HG02571 (cell line): ENCODE measurements around the gene AMFR.

ENCODE experiments used
- ATAC-seq: cut with Tn5 transposase; IDR thresholded peaks from one replicate; pipeline ENCODE4 v1.9.1; 2021; ENCODE audit warnings: mild to moderate bottlenecking, moderate library complexity; ENCODE audit not compliant: unreplicated experiment

Gene AMFR

DNA sequence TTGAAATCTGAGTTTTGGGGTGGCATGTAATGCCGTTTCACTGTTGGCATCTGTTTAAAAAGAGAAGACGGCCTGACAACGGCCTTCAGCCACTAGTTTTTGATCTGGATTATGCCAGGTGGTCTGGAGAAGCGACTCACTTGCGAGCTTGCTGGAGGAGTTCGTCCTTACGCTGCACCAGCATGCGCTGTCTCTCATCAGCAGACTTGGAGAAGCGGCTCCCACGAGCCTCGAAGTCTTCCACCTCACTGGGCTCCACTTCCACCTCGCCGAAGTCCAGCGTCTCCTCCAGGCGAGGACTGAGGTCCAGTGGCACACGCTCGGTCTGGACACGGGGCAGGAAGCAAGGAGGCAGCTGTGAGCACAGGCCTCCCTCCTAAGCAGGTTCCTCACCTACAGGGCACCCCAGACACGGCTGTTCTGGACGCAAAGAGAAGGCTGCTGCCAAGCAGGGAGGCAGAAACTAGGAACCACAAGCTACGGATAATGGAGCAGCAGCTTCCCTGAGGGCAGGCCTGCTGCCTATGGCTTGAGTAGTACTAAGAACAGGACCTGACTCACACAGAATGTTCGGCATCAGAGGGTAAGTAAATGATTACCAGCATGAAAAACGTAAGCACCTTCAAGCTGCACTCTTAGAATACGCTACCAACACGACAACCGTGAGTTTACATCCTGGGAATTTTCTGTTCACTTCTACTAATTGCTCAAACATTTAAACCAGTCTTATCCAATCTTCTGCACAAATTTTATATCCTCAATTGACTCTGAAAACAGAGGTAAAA, 61.4 kb downstream of the AMFR start:
- ATAC-seq: no peak

- ATAC-seq: no peak
These were observed 62.1 kb downstream of the AMFR start for GRCh38 chr16:56363181-56363716.

DNA sequence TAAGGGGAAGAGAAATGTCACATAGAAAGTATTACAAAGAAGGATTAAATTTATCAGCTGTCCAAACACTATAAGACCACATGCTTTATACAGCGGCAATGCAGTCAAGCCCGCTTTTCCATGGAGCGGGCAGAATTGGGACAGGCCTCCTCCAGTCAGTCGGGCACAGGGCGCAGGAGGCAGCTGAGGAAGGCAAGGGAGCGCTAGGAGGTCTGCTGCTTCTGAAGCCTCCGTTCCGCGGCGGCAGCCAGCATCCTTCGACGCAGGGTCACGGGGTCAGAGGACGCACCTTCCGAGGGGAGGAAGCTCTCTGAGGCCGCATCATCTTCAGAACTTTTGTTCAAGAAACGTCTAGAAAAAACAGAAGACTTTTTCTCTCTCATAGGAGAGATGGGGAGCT, 62.6 kb downstream of the AMFR start:
- no peak for ATAC-seq

- no peak for ATAC-seq
These were observed 63.2 kb downstream of the AMFR start for GRCh38 chr16:56362057-56362655.

DNA sequence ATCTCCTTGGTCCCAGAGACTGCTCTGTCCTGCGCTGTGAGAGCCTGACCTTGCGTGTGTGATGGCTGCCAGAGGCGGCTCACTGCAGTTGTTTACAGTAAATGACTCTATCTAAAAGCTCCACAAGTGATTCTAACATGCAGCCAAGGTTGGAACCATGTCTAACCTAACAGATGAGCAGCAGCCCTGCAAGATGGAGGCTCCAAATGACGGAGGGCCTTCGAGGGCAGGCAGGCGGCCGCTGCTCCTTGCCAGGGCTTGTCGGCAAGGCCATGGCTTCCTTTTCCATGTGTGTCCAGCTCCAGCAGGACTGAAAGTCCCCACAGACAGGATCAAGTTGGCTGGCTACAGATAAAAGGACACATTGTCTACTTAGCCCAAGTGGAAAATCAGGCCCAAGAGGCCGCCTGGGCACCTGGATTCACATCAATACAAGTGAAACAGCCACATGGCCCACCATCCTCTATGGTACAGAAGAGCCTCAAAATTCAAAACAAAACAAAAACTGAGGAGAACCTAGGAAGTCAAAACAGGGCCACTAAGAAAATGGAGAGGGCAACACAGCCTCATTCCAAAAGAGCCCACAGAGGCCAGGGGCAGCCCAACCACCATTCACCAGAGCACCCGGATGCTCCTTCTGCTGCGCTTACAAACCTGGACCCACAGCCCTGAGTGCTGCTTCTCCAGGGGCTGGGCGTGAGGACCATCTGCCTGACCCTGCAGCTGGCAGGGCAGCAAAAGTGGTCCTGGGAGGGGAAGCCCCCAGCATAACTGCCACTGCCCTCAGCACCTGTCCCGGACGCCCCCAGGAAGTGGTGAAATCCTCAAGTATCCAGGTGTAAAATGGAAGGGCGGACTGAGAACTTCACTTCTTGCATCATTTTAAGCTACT, 65.0 kb downstream of the AMFR start:
- ATAC-seq: no peak

GRCh38 chr16:56357765-56358322, 67.5 kb downstream of the AMFR start:
- no peak for ATAC-seq

- no peak for ATAC-seq
These were observed 68.0 kb downstream of the AMFR start for GRCh38 chr16:56357241-56357764.

DNA sequence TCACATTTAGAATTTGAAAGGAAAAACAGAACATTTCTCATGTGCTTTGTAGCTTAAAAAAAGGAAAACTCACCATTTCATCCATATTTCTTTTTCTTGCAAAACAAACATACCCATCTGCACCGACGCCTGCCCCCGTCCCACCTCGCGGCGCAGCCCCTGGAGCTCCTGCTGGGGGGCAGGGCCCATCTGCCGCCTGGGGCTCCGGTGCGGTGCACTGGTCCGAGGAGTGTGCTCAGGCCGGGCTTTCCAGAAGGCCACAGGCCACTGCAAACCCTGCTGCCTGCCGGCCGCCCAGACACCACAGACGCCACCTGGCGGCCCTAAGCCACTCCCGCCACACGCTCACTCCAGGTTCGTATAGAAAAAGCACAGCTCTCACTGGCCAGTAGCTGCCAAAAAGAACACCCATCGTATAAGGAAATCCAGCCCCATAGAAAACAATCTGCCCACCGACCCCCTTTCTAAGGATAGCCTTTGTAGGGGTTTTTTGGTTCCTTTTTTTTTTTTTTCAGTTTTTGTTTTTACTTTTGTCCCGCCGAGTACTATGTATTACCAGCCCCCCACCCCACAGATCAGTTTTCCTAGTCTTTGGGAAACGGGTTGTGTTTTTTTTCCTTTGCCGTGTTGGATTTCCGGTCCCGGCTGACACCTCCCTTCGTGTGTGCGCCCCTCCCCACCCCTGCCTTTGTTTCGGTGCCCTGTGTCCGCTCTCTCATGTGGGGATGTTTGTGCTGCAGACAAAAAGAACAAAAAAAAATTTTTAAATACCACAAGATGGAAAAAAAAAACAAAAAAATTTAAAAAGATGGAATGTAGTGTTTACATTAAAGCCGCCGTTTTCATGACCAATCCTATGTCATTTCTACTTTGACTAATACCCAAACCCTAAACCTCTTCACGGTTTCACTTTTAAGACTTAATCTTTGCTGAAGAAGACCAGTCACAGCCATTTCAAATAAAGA, 68.8 kb downstream of the AMFR start:
- peak; percentile 84 for ATAC-seq

GRCh38 chr16:56355786-56356275, 69.5 kb downstream of the AMFR start:
- ATAC-seq: no peak

- no peak for ATAC-seq
These were observed 70.1 kb downstream of the AMFR start for GRCh38 chr16:56355221-56355620.

DNA sequence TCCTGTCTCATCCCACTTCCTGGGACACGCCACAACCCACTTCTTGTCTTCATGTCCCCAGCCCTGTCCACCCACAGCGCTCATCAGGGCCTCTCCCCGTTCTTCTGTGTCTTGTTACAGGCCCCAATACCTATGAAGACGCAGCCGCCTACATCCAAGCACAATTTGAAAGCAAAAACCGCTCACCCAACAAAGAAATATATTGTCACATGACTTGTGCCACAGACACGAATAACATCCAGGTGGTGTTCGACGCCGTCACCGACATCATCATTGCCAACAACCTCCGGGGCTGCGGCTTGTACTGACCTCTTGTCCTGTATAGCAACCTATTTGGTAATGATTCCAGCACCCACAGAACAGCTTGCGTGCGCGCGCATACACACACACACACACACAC, 70.6 kb downstream of the AMFR start:
- ATAC-seq: no peak

GRCh38 chr16:56354016-56354415, 71.3 kb downstream of the AMFR start:
- ATAC-seq: no peak

GRCh38 chr16:56353054-56353921, 72.1 kb downstream of the AMFR start:
- no peak for ATAC-seq

GRCh38 chr16:56352351-56353053, 72.8 kb downstream of the AMFR start:
- no peak for ATAC-seq

- ATAC-seq: no peak
These were observed 73.9 kb downstream of the AMFR start for GRCh38 chr16:56351481-56351880.

DNA sequence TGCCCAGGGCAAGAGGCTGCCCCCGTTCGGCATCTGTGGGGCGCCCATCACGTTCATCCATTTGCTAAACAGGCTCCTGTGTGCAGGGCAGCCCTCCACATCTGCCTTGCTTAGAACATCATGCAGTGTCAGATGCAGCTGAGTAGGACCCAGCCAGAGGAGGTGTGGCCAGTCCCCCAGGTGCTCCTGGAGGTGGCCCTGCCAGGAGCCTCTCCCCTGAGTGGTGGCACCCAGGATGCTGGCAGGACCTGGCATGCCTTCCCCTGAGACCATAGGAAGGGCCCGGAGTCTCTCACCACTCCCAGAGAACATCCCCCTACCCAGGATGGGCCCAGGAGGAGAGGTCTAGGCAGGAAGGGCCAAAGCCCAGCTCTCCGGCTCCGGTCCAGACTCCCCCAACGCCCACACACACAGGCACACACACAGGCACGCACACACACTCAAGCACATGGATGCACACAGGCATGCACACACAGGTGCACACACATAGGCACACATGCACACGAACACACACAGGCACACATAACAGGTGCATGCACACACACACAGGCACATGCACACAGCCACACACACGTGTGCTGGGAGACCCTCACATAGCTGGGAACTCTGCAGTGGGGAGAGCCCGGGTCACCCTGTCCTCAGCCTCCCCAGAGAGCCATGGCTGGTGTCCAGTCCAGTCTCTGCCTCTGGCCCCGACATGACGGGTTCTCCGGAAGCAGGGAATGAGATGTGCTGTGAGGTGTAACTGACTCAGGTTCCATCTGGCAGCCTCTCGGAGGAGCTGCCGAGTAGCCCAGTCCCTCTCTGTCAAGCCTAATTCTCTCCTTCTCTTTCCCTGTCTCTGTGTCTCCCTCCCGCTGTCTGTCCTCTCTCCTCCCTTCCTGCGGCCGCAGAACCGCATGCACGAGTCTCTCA, 74.6 kb downstream of the AMFR start:
- no peak for ATAC-seq

- ATAC-seq: no peak
These were observed 75.6 kb downstream of the AMFR start for GRCh38 chr16:56349711-56350161.
